NCI-H187 treated with DMSO at 0.1 percent for 48 hours (cell line): Measurements from ENCODE around the gene ZCCHC24.

Experiments
- DNase-seq: peaks from one replicate; lab custom pipeline; 2025; lab: John Stamatoyannopoulos, UW

ZCCHC24 gene

DNA sequence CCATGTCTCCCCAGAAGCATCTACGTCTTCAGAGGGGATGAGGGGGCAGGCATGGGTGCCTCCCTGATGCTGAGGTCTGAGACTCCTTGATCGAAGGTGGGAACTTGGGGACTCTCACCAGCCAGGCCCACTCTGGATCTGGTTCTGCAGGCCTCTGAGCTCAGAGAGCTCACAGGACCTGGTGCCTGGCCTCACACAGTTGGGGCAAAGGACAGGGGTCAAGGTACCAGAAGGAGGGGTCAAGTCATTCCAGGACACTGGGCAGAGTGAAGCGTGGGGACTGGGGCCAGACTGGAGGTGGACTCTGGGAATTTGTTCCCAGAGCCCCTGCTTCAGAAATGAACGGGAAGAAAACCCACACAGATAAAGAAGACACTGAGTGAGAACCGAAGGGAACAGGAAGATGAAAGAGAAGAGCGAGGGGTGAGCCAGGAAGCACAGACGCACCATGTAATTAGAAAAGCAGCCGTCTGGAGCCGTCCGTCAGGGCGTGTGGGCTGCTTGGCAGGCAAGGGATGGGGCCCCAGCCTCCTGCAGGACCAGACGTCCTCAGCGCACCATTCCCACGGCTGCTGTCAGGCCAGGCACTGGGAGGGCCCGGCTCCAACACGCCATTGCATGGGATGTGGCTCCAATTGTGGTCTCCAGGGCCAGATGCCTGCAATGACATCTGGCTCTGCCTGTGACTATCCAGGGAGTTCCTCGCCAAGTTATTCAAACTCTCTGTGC, 47.7 kb downstream of the ZCCHC24 start:
- DNase-seq, result no peak

DNA sequence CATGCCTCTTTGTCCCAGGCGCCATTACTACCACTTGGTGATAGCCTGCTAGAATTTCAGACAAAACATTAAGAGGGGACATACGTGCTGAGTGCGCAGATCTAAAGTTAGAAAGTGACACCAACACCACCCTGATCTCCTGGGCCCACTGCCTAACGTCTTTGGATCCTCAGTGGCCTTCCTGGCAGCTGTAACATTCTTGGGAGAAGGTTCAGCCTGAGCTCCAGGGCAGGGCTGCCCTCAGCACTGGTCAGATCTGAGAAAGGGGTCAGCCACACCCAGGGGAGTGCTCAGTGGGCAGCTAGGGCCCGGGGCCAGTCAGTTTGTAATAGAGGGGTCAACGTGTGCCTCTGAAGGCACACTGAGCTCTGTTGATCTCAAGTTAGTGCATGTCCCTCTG, 48.4 kb downstream of the ZCCHC24 start:
- no peak for DNase-seq

DNA sequence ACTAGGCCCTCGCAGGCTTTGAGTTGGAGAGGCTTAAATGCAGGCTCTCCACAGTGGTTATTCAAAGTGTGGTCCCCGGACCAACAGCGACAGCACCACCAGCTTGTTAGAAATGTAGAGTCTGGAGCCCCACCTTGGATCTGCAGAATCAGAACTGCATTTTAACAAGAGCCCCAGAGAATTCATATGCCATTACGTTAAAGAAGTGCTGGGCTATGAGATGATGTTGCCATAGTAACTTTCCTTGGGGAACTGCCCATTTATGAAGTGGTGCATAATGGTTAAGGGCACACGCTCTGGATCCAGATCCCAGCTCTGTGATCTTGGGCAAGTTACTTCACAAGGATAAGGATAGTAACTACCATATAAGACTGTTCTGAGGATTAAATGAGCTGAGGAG, 48.9 kb downstream of the ZCCHC24 start:
- no peak for DNase-seq

DNA sequence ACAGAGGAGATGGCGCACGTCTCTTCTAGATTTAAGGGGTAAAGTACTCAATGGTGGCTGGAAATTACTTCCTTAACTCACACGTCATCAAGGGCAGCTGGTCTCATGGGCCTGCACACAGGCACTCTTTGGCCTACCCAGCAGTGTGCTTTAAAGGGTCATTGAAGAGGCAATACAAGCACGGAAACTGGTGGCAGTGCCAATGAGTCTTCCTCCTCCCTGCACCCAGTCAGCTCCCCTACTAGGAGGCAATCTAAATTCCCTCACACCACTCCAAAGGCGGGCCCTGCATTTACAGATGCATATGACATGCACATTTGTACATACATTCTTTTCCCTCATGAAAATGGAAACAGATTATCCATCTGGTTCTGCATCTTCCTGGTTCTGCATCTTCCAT, 50.8 kb downstream of the ZCCHC24 start:
- DNase-seq, result no peak

DNA sequence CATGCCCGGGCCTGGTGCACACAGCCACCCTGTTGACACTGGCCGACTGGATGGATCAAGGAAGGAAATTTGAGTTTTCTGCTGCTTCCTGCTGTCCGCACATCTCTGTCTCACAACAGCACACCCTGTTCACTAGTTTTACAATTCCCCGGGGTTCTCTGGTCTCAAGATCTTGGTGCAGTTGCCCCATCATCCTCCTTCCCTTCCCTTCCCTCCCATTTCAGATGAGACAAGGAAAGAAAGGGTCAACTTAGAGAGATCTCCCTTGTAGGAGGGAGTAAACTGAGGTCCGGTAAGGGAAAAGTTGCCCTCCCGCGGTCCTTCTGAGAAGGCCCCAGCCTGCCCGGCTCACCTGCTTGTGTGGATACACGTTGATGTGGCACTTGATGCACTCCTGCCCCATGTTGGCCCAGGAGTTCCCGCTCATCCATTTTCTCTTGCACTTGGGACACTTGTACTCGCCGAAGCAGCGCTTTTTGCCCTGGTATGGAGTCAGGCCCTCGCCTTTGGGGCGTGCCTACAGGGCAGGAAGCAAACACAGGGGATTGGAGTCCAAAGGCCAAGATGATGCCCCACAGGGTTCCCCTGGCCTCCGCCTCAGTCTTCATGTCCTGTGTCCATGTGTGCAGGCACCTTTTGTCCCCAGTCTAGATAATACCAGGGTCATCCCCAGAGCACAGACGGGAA, 51.4 kb downstream of the ZCCHC24 start:
- no peak for DNase-seq

DNA sequence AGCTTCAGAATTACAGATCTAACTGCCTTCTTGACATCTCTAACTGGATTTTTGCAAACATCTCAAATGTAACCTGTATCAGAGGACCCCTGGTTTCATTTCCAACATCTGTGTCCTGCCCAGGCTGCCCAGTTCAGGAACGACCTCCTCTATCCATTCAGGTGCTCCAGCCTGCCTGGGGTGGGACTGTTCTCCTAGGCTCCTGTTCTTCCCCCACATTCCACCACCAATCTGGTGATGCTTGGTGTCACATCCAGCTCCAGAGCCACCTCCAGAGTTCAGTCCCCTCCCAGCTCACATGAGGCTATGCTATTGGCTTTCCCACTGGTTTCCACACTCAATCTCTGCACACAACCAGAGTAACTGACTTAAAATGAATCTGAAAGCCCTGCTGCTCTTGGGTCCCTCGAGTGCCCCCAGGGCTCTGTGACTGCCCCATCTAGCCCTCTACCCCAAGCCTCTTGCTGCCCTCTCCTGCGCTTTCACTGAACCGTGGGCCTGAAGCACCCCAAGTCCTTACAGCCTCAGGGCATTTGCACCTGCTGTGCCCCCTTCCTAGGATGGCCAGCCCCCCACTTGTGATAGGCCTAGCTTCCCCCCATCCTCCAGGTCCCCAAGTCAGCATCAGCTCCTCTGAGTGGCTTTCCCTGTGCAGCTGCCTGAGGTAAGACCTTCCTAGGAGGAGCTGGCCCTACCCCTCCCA, 52.1 kb downstream of the ZCCHC24 start:
- no peak for DNase-seq

DNA sequence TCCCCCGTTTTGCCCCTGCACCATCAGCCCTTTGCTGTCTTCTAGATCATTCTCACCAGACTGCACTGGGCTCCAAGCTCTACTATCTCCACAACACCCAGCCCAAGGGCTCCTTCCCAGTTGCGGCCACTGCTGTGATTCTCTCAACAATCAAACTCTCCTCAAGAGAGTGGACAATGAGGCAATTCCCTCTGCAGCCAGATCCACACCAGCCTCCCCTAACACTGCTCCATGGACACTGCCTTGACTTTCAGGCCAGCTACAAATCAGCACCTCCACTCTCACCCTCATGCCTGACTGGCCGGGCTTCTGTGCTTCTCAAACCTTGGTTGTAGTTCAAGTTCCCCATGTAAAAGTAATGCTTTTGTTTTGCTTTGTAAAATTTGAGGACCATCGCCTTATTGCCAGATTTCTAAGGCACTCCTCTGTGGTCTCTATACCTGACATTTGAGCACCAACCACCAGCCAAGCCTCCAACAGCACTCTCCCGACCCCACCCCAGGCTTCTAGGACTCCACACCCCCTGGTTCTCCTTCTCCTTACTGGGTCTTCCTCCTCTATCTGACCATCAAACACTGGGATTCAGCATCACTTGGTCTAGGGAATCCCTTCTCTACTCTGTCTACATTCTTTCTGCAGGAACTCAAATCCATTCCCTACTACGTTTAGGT, 52.8 kb downstream of the ZCCHC24 start:
- DNase-seq, result no peak

DNA sequence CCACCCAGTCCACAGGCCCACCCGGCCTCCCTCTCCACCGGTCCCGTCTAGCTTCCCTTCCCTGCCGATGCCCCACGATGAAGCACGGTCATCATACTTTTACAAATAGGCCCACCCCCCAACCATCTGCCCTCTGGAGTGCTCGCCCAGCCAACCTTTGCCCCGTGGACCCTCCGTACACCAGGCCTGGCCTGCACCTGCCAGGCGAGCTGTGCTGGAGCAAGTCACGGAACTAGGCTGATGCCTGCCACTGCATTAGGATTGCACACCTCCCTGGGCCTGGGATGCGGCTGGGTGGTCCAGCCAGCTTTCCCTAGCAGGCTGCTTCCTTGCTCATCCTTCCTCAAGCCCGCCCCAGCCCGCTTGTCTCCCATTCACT, 53.4 kb downstream of the ZCCHC24 start:
- DNase-seq, result no peak

DNA sequence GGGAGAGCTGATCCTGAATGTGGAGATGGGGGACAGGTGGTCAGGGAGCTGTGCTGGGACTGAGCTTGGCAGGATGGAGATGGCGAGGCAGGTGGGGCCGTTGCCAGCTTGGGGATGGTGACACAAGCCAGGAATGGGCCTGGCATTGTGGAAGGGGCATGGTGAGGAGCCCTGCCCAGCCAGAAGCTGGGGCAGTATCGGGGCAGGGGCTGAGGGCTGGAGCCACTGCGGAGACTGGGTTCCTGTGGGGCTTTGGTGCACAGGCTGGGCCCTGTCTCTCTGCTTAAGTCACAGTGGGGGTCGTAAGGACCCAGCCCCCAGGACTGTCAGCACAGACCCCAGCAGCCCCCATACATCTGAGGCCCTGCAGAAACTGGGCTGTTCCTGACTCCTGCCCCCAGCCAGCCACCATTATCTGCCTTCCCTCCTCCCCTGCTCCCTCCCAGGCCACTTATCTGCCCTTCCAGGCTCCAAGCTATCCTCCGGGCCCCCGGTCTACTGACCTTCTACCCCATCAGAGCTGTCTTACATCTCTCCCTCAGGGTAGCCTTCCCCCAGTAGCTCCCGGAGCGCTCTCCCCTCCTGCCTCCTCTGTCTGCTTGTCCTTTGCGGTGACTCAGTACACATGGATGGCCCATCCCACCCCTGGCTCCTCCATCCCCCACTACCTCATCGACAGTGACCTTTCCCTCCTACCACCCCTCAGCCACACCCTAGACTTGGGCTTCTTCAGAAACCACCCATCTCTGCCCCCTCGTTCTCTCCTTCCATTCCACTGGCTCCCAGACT, 54.0 kb downstream of the ZCCHC24 start:
- DNase-seq, result no peak

DNA sequence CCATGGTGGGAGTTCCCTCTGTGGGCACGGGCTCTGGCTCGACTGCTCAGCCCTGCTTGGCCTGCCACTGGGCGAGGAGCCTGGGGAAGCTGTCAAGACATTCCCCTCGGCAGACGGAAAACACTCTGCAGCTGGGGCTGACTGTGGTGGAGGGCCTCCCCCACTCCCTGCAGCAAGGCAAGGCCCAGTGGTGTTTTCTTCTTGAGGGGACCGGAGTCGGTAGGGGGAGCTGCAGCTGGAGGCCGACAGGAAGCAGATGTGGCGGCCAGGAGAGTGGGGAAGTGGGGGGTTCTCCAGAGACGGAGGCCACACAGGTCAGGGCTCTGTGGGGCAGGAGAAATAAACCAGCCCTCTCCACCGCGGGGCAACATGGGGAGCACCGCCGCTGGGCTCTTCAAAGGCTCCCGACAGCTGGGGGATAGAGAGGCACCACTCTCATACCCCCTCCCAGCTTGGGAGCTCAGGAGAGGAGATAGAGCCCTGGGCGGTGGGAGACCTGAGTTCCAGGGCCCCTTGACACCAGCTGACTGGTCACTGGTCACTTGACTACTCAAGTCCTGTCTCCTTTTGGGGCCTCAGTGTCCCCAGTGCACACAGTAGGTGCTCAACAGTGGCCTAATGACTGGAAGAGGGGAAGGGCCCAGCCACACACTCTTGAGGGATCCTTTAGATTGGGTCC, 54.7 kb downstream of the ZCCHC24 start:
- no peak for DNase-seq

DNA sequence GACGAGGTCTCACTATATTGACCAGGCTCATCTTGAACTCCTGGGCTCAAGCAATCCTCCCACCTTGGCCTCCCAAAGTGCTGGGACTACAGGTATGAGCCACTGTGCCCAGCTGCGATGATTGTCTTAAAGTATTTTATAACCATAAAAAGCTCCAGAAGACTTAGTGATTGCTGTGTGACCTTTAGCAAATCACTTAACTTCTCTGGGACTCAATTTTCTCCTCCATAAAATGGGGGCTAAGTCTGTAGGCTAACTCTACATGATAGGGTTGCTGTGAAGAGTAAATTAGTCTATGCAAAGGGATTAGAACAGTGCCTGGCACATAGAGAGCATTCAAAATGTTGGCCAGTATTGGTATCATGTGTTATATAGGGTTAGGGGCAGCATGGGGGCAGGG, 55.4 kb downstream of the ZCCHC24 start:
- DNase-seq, result no peak

DNA sequence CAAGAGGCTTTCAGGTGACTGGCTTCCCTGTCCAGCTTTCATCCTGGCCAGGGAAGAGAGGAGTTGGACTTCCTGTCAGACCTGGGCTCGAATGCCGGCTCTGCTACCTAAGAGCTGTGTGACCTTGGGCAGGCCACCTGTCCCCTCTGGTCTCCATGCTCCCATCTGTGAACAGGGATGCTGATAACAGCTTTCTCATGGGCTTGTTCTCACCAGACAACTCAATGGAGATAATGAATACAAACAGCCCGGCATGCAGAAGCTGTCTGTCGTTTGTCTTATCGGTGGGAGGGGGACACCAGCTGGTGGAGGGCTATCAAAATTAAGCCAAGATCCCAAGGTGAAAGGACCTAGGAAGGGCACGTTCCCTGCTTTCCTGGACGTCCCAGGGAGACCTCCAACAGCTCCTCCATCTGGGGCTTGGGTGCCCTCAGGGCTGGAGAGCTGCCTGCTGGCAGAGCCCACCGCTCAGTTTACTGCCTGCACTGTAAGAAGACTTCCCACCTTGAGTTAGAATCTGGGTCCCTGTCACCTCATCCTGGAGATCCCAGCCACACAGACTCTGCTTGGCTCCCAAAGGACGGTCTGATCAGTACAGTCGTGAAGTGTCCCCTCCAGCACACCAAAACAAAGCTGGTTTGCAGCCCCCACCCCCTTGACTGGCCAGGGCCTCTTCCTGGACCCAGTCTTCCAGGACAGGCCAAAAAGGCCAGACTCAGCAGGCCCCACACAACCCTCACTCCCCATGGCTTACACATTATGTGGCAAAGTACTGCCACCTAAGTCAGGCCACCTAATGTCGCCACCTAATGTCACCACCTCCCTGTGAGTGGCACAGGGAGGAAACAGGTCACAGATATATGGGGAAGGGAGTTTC, 57.2 kb downstream of the ZCCHC24 start:
- DNase-seq, result no peak

DNA sequence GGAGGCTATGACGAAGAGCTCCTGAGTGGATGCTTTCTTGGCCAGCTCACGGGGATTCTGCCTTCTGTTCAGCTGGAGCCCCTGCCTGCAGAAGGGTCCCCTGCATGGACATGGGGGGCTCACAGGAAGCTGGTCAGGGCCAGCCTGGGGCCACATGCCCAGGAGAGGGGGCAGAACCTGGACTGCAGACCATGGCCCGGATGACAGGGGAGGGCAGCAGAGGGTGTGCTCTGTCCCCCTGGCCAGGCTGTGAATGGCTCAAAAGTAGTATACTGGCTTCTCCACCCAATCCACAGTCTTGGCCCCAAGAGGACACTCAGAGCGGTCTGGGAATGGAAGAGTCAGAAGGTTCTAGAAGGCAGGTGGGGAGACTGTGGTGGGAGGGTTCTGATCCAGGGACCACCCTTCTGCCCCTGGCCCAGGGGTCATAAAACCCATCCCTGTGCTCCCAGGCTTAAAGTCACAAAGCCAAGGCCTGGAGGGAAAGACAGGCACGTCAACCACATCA, 57.9 kb downstream of the ZCCHC24 start:
- no peak for DNase-seq

DNA sequence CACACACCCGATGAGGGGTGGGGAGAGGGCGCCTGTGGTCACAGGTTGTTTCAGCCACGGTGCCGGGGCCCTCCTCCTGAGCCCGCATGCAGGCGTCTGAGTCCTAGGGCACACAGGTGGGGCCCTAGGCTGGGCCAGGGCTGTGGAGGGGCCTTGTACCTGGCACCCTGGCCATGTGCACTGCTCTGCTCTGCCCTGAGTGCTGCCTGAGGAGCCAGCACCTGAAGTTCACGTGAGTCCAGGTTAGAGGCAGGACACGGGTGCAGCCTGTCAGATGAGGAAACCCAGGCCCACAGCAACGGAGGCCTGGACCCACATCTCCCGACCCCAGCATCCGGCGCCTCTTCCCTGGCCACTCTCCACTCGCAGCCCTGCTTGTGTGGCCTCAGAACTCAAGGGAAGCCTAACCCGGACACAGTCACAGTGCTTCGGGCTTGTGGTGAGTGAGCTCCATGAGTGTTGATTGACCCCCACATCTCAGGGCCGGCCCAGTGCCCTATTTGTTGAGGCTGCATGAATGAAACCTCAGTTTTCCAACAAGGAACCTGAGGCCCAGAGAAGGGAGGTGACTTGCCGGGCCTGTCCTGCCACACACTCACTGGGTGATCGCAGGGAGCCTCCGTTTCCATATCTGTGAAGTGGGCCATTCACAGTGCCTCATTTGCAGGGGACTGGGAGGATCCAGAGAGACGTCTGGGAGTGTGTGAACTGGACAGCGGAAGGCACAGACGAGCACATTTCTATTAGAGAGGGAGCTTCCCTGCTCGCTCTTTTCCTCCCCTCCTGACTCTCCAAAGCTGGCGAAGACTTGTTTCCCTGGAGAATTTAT, 58.6 kb downstream of the ZCCHC24 start:
- DNase-seq, result no peak

DNA sequence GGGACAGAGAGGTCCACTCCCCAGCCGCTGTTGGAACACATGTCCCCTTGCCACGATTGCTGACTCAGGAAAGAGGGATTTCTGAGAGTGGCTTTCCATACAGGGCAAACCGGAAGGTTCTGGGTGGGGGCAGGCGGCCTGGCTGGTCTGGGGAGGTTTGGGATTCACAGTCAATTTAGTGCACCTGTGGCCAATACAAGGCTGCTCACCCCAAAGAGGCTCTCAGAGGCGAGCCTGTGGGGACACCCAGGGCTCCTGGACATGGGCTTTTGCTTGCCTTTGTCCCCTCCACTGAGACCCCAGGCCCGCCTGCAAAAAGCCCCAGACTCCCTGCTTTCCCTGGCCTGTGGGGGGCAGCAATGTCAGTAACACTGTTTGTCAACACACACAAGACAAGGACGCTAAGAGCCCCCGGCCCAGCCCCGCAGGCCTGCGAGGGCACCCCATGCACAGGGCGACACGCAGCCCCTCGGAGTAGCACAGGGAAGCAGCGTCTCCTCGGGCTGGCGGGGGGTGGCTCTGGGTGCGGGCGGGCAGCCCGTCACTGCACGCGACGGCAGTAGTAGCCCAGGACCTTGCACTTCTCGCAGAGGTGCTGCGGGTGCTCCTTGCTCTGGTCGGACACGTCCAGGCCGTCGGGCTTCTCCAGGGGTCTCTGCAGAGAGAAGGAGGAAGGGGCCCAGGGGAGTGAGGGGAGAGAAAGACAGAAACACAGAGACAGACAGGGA, 59.5 kb downstream of the ZCCHC24 start:
- DNase-seq, result no peak

DNA sequence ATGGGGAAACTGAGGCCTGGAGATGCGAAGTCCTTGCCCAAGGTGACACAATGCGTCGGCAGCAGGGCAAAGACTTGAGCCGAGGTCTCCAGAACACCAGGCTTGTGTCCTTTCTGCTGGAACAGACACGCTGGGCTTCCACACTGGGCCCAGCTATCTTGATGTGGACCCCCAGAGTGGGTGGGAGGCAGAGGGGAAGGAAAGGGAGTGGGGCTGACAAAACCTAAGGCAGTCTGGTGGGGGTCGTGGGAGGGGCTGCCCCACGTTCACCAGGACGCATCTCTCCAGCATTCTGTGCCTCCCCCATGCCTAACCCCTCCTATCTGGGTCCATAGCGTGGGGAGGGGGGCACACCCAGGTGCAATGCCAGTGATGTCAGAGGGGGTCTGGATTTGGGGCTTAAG, 60.0 kb downstream of the ZCCHC24 start:
- DNase-seq, result no peak

DNA sequence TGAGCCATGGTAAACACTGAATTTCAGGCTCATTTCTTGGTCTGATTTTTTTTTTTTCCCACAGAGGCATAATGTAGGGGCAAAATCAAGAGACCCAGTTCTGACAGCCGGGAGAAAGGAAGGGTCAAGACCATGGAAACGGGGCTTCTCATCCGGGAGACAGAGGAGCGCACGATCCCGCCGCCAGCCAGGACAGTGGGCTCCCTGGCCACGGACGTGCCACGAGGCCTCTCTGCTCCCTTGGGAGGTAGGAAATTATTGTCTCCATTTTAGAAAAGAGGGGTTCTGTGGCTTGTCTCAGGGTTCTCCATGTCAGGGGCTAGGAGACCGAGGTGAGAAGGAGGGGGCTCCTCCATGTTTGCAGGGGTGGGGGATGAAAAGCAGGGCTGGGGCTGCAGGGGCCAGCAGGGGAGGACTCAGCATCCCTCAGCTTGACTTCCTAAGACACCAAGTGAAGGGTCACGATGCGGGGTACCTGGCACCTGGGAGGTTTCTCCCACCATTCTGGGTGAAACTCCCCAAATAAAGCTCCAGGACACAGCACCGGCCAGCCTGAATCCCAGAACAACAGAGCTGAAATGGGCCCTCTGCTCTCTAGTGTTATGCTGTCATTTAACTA, 60.5 kb downstream of the ZCCHC24 start:
- DNase-seq, result no peak

DNA sequence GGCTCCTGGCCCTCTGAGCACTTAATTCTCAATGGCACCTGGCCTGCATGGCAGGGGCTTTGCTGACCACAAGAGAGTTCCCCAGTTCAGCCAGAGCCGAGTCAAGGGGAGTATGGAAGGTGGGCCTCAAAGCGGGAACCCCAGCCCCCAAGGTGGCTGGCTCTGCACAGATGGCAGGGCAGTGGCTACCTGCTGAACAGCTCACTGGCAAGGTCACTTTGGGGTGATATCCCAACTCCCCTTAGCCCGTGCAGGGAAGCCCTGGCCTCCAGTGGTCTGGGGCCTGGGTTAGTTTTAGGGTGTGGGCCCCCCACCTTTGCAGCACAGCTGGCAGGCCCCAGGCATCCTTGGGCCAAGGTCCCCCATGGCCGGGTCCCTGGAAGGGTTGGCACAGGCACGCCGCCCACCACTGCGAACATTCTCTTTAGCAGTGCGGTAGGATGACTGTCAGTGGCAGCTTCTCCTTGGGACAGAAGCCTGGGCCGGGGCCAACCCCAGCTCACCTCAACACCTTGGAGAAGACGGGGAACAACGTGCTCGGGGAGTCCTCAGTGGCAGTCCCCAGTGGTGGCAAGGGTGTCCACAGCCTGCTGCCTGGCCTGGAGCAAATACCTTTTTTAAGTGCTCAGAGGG, 61.3 kb downstream of the ZCCHC24 start:
- no peak for DNase-seq
